ENCODE measurements around the gene IGSF21.

IGSF21 gene

DNA sequence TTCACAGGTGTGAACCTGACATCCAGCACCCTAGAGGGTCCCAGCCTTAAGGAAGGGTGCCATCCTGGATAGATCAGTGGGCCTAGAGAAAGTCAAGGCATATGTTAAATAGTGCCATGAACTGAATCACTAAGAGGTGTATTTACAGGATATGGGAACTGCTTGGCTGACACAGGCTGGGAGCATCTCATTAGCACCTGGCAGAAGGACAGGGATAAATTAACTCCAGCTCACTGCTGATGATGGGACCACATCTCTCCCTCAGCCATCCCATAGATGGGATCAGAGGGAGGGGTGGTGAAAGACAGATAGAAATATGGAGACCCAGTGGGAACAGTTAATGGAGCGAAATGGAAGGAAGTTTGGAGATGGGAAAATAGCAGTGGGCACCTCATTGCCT lies 122.0 kb downstream of the IGSF21 start:
- DNase-seq (ENCODE audit: low spot score), result no peak

- DNase-seq (ENCODE audit: low spot score), result no peak
These were observed 122.7 kb downstream of the IGSF21 start for GRCh38 chr1:18230321-18230720.

DNA sequence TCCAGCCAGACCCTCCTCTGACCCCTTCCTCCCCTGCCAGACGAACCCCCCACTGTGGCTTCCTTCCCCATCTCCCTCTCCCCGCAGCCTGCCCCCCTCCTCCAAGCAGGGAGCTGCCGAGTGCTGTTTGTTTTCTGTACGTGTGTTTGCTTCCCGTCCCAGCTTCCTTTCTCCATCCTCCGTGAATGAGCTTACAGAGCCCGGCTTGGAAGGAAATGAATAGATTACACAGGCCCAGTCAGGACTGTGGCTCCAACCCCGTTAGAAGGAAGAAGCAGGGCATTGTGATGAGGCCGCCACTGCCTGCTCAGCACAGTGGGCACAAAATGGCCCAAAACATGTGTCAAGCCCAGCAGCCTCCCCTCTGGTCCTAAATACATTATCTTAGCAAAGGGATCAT lies 123.2 kb downstream of the IGSF21 start:
- DNase-seq (ENCODE audit: low spot score), result no peak

DNA sequence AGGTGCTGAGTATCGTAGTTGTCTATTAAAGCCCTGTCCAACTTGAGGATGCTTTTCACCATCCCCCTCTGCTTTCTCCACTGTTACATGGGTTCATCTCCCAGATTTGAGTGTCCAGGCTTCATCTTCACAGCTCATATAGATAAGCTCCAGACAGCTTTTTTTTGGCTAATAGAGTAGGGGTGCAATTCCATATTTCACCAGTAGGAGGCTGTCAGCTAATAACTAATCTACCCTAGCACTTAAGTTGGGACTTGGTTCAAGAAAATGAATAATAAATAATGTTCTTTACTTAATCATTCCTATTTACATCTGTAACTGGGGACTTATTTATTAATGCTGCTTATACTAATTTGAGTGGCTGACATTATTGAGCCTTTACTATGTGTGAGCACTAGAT lies 124.5 kb downstream of the IGSF21 start:
- no peak for DNase-seq (ENCODE audit: low spot score)

DNA sequence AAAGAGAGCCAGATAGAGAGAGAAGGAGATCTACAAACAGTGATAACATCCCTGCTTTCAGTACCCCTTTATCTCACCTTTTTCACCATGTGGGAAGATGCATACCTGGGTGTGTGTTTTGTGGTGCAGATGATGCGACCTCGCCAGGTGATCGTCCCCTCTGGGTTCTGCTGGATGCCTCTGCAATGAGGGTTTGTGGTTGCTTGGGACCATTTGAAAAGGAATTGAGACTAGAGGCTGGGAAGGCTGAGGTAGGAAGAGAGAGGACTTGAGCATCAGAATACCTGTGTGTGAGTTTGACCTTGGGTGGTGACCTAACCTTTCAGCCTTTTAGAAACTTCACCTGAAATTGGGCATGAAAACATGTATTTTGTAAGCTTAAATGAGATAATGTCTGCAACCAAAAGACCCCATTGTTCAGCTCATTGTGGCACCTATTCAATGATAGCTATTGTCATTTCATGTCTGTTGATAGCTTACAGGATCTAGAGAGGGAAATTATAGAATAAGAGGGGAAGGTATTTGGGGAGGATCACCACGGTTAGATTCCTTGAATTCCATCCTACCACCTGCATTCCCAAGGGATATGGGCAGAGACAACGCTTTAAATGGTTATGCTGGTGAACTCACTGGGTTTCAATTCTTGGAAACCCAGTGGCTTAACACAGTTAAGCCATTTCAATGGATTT lies 125.7 kb downstream of the IGSF21 start:
- DNase-seq (ENCODE audit: low spot score), result no peak

GRCh38 chr1:18234790-18235242 lies 127.2 kb downstream of the IGSF21 start:
- peak; percentile 34 for DNase-seq (ENCODE audit: low spot score)

GRCh38 chr1:18237371-18237770 lies 129.8 kb downstream of the IGSF21 start:
- no peak for DNase-seq (ENCODE audit: low spot score)

DNA sequence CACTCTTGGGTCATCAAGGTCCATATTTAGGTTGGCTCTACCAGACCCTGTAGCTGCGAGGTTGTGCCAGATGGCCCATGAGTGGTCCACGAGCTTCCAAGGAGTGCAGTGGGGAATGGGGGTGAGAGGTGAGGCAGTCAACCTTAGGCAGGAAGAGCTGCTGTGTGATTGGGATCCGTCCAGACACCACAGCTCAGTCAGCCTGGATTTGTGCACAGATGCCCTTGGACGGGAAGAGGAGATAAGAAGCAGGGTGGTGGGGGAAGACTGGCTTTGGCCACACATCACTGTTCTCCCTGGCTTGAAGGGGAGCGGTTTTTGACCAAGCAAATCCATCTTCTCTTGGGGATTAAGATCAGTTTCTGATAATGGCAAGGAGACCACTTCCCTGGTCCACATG lies 130.6 kb downstream of the IGSF21 start:
- no peak for DNase-seq (ENCODE audit: low spot score)

GRCh38 chr1:18239671-18240070 lies 132.1 kb downstream of the IGSF21 start:
- DNase-seq (ENCODE audit: low spot score), result no peak

GRCh38 chr1:18240906-18241305 lies 133.3 kb downstream of the IGSF21 start:
- no peak for DNase-seq (ENCODE audit: low spot score)

DNA sequence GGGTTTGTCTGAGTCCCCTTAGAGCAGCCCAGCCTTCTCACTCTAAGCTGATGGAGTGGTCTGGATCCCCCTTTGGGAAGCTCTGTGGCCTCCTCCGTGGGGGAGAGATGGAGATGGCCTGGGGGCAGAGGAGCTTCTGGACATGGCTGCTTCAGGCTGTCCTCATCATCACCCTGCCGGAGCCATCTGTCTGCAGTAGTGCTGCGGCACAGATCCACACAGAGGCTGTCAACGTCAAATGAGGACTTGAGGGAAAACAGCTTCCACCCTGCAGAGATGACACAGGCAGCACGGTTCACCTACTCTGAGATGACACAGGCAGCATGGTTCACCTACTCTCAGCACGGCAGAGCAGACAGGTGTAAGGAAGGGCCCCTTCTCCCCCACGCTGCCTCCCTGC lies 134.3 kb downstream of the IGSF21 start:
- no peak for DNase-seq (ENCODE audit: low spot score)

DNA sequence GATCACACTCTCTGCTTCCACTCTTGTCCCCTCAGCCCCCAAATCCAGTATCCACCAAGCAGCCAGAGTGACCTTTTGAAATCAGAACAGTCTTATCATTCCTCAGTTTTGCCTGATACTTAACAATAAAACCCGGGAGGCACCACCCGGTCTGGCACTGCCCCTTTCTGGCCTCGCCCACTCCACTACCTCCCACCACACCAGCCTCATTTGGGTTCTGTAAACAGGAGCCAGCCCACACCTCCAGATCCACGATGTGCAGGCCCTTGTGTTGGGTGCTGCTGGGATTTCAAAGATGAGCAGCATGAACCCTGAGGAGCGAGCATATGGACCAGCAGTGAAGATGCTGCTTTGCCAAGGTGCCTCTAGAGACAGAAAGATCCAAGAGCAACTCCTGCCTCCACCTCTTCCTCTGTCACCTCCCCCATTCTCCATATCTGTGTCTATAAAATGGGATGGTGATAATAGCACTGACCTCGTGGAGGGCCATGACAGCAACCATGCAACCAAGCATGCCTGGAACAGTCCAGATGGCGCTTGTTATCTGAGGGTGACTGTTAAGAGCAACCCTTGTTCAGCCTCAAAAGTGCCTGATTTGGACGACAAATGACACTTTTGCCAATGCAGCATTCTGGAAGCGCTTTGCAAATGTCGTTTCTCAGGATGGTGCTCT lies 136.0 kb downstream of the IGSF21 start:
- no peak for DNase-seq (ENCODE audit: low spot score)

DNA sequence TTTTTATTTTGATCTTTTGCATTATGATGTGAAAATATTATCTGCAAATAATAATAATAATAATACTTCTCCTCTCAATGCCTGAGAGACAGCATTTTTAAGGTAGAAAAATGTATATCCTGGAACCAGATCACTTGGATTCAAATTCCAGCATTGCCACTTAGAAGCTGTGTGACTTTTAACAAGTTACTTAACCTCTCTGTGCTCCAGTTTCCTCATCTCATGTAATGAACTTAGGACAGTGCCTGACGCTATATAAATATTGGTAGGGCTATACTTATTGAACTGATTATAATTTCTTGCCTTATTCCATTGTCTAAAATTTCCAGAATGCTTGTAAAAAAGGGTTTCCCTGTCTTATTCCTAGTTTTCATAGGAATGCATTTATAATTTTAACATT lies 137.2 kb downstream of the IGSF21 start:
- DNase-seq (ENCODE audit: low spot score), result no peak

DNA sequence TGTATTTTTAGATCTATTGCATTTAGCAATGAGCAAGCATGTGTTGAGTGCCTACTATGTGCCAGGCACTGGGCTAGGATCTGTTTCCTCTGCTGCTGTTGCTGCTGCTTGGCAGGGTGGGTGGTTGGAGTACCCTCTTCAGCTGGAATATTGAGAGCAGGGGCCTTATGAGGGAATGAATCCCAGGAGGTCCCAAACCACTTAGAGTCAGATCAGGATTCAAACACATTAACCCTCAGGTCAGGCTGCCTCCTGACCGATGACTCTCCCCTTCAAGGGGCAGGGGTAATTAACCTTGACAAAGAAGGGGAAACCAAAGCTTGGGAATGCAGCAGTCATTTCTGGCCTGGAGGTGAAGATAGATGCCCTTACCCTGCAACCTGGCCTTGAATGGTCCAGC lies 138.0 kb downstream of the IGSF21 start:
- no peak for DNase-seq (ENCODE audit: low spot score)

GRCh38 chr1:18246543-18246942 lies 138.9 kb downstream of the IGSF21 start:
- DNase-seq (ENCODE audit: low spot score), result no peak

DNA sequence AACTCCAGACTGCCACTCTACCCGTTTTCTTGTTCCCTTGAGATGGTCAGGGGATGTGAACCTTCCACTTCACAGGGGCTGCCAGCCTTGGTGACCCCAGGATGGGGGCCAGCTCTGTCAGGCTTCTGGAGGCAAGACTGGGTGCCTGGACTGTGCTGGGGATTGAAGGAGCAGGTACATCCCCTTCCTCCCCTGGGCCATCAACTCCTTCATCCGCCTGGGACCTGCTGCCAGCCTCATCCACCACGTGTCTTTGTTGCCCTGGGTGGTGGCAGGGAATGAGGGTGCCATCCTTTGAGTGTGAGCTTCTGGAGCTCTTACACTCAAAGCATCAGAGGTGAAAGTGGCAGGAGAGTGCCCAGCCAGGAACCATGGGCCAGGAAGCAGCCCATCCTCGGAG lies 139.6 kb downstream of the IGSF21 start:
- DNase-seq (ENCODE audit: low spot score), result no peak

- DNase-seq (ENCODE audit: low spot score), result no peak
These were observed 142.0 kb downstream of the IGSF21 start for GRCh38 chr1:18249631-18250030.

- no peak for DNase-seq (ENCODE audit: low spot score)
These were observed 145.5 kb downstream of the IGSF21 start for GRCh38 chr1:18253093-18253492.

- peak; percentile 13 for DNase-seq (ENCODE audit: low spot score)
These were observed 149.0 kb downstream of the IGSF21 start for GRCh38 chr1:18256282-18257235.

DNA sequence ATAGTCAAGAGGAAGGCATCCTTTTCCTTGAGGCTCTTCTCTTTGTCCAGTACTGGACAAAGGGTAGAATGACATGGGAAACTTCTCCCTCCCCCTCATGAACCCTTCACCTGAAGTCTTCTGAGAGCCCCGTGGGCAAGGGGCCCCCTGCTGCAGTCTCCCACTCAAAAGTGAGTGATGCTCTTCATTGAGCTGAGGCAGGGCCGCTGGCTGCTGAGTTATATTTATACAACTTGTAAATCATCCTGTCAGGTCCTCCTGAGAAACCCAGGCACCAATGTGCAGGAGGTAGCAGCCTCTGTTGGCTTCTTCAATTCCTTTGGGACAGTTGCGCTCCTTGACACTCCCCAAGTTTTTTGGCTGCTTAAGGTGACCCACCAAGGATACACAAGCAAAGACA lies 150.2 kb downstream of the IGSF21 start:
- DNase-seq (ENCODE audit: low spot score), result no peak

- DNase-seq (ENCODE audit: low spot score), result no peak
These were observed 154.3 kb downstream of the IGSF21 start for GRCh38 chr1:18261891-18262290.

GRCh38 chr1:18262726-18263125 lies 155.1 kb downstream of the IGSF21 start:
- no peak for DNase-seq (ENCODE audit: low spot score)
